GM12872 (cell line): Measurements from ENCODE around the gene DCTN2.

Experiments used
- CTCF ChIP-seq: IDR thresholded peaks from 3 replicates; pipeline ENCODE4 v1.5.1; 2011; ENCODE audit warnings: low read depth, mild to moderate bottlenecking, low read length, moderate library complexity; ENCODE audit not compliant: insufficient read depth

The DCTN2 gene

GRCh38 chr12:57485695-57486094 lies 61.3 kb downstream of the DCTN2 start:
- TF ChIP-seq CTCF, result no peak

DNA sequence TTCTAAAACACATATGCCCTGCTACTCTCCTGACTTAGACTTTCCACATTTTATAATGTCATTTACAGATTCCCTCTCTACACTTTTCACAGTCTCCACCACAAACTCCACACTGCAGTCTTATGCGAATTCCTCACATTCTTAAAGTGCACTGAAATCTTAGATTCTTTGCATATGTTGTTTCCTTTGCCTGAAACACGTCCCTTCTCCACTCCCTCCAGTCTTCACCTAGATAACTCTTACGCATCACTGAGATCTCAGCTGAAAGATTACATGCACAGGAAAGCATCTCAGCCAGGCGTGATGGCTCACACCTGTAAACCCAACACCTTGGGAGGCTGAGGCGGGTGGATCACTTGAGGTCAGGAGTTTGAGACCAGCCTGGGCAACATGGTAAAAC lies 63.5 kb downstream of the DCTN2 start:
- no peak for TF ChIP-seq CTCF

DNA sequence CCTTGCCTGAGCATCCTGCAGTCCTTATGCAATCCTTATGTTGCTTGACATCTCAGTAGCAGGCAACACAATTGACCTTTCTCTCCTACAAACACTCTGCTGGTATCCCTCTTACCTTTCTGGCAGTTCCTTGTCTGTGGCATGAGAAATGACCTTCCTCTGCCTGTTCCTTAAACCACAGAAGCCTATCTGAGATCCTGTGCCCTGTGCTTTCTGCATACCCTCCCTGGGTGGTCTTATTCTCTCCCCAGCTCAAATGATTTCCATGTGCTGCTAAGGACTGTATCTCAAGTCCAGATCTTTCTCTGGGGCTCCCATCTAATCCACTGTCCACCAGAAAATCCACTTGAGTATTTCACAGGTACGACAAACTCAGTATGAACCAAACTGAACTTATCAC lies 65.3 kb downstream of the DCTN2 start:
- no peak for TF ChIP-seq CTCF
